GM23338 (cell line): Measurements from ENCODE around the gene ARSB. TPM values are rescaled to one million over a fixed set of nuclear protein-coding genes. Genes with fewer than 3 reads are reported as not detected.

Experiments used
- ATAC-seq: fragments of 200-7000 bp; cut with Tn5 transposase; 3 replicates; pipeline ENCODE4 v1.9.1; 2020
- DNase-seq: peaks from one replicate; pipeline ENCODE4 v3.0.0-alpha.2; 2015; ENCODE audit warnings: low spot score
- H2AFZ ChIP-seq: fragments of 200-600 bp; sonication (generic); 2 replicates; pipeline ENCODE4 v1.8.0; 2016; ENCODE audit warnings: antibody characterized with exemption, mild to moderate bottlenecking, moderate library complexity
- H3F3A ChIP-seq: fragments of 200-600 bp; sonication (generic); replicated peaks from 2 replicates; pipeline ENCODE4 v1.8.0; 2017; ENCODE audit warnings: antibody characterized with exemption, mixed run types, low read depth
- H3K27ac ChIP-seq: fragments of 200-600 bp; sonication (generic); 2 replicates; pipeline ENCODE4 v1.6.1; 2016; ENCODE audit warnings: low read depth
- H3K27me3 ChIP-seq: fragments of 200-600 bp; sonication (generic); 2 replicates; pipeline ENCODE4 v1.8.0; 2016; ENCODE audit warnings: mild to moderate bottlenecking, mixed run types, moderate library complexity; ENCODE audit not compliant: insufficient read depth
- H3K36me3 ChIP-seq: fragments of 200-600 bp; sonication (generic); 2 replicates; pipeline ENCODE4 v1.8.0; 2016; ENCODE audit warnings: mild to moderate bottlenecking; ENCODE audit not compliant: insufficient read depth
- H3K4me1 ChIP-seq: fragments of 200-600 bp; sonication (generic); 2 replicates; pipeline ENCODE4 v1.8.0; 2016; ENCODE audit warnings: mild to moderate bottlenecking, moderate library complexity; ENCODE audit not compliant: insufficient read depth
- H3K4me2 ChIP-seq: fragments of 200-600 bp; sonication (generic); 2 replicates; pipeline ENCODE4 v1.7.1; 2017; ENCODE audit warnings: mixed run types
- H3K4me3 ChIP-seq: fragments of 200-600 bp; sonication (generic); 2 replicates; pipeline ENCODE4 v1.6.1; 2016; ENCODE audit warnings: mixed run types
- H3K79me2 ChIP-seq: fragments of 200-600 bp; sonication (generic); replicated peaks from 2 replicates; pipeline ENCODE4 v1.8.0; 2017; ENCODE audit warnings: mild to moderate bottlenecking; ENCODE audit not compliant: insufficient read depth
- H3K9me2 ChIP-seq: fragments of 200-600 bp; sonication (generic); 2 replicates; pipeline ENCODE4 v1.8.0; 2017; ENCODE audit not compliant: insufficient read depth
- H4K20me1 ChIP-seq: fragments of 200-600 bp; sonication (generic); replicated peaks from 2 replicates; pipeline ENCODE4 v1.8.0; 2017; ENCODE audit warnings: mild to moderate bottlenecking; ENCODE audit not compliant: insufficient read depth
- H3K27ac Mint-ChIP-seq: 2 replicates; pipeline ENCODE4 v1.8.0; 2020; ENCODE audit warnings: inconsistent platforms, mild to moderate bottlenecking, moderate library complexity, mixed read lengths
- H3K27me3 Mint-ChIP-seq: 3 replicates; pipeline ENCODE4 v1.8.0; 2022; ENCODE audit warnings: low read depth, mild to moderate bottlenecking, moderate library complexity, mixed read lengths, inconsistent platforms; ENCODE audit not compliant: insufficient read depth, poor library complexity
- H3K36me3 Mint-ChIP-seq: 3 replicates; pipeline ENCODE4 v1.8.0; 2021; ENCODE audit warnings: low read depth, mild to moderate bottlenecking, inconsistent platforms, moderate library complexity, mixed read lengths
- H3K4me1 Mint-ChIP-seq: 3 replicates; pipeline ENCODE4 v1.8.0; 2020; ENCODE audit warnings: mild to moderate bottlenecking, inconsistent platforms, mixed read lengths
- H3K4me3 Mint-ChIP-seq: 3 replicates; pipeline ENCODE4 v1.8.0; 2021; ENCODE audit warnings: moderate library complexity, mild to moderate bottlenecking, inconsistent platforms, mixed read lengths
- H3K9me3 Mint-ChIP-seq: 3 replicates; pipeline ENCODE4 v1.8.0; 2020; ENCODE audit warnings: moderate library complexity, mild to moderate bottlenecking, inconsistent platforms, mixed read lengths
- CREB1 ChIP-seq: fragments of 250-450 bp; sonication (Bioruptor Pico); IDR thresholded peaks from 2 replicates; pipeline ENCODE4 v1.5.0; 2020; ENCODE audit warnings: low read depth, mild to moderate bottlenecking, moderate library complexity
- CTCF ChIP-seq, 2 experiments: fragments of 200-600 bp in 1 of 2; sonication (generic) in 1 of 2; conservative IDR thresholded peaks; 2 replicates each; pipeline versions ENCODE4 v1.5.1 to v1.6.1; 2016 to 2017; ENCODE audit warnings: antibody characterized with exemption in 2 of 2, low read depth in 2 of 2, mild to moderate bottlenecking in 2 of 2, moderate library complexity in 1 of 2
- ETS1 ChIP-seq: IDR thresholded peaks from 2 replicates; pipeline ENCODE4 v1.6.1; 2016; ENCODE audit warnings: antibody characterized with exemption
- EZH2 ChIP-seq: fragments of 200-600 bp; sonication (generic); IDR thresholded peaks from one replicate; pipeline ENCODE4 v1.8.0; 2017; ENCODE audit warnings: antibody characterized with exemption, mild to moderate bottlenecking, low read depth; ENCODE audit not compliant: unreplicated experiment
- EZH2phosphoT487 ChIP-seq: fragments of 200-600 bp; sonication (generic); IDR thresholded peaks from one replicate; pipeline ENCODE4 v1.8.1; 2018; ENCODE audit warnings: antibody characterized with exemption; ENCODE audit not compliant: unreplicated experiment
- JUNB ChIP-seq: IDR thresholded peaks from one replicate; pipeline ENCODE4 v1.6.1; 2016; ENCODE audit warnings: antibody characterized with exemption; ENCODE audit not compliant: unreplicated experiment
- NANOG ChIP-seq: IDR thresholded peaks from 2 replicates; pipeline ENCODE4 v1.6.1; 2016; ENCODE audit warnings: antibody characterized with exemption, borderline replicate concordance
- POLR2AphosphoS5 ChIP-seq: IDR thresholded peaks from 2 replicates; pipeline ENCODE4 v1.6.1; 2016; ENCODE audit warnings: antibody characterized with exemption, low read depth
- REST ChIP-seq: IDR thresholded peaks from one replicate; pipeline ENCODE4 v1.6.1; 2018; ENCODE audit warnings: antibody characterized with exemption; ENCODE audit not compliant: unreplicated experiment
- STAT1 ChIP-seq: IDR thresholded peaks from one replicate; pipeline ENCODE4 v1.6.1; 2016; ENCODE audit warnings: antibody characterized with exemption; ENCODE audit not compliant: unreplicated experiment
- ZNF114 ChIP-seq: fragments of 250-450 bp; sonication (Bioruptor Pico); IDR thresholded peaks from 2 replicates; pipeline ENCODE4 v1.5.0; 2020; ENCODE audit warnings: mild to moderate bottlenecking, moderate library complexity
- ZNF331 ChIP-seq: fragments of 250-450 bp; sonication (Bioruptor Pico); IDR thresholded peaks from 2 replicates; pipeline ENCODE4 v1.5.0; 2020; ENCODE audit warnings: low read depth, mild to moderate bottlenecking, moderate library complexity
- polyA plus RNA-seq: library from polyadenylated mRNA; unstranded; fragments of >200 nt; fragmentation: Nextera tagmentation; extraction: Ambion mirVana; gene quantifications from 2 replicates; pipeline ENCODE4 v1.2.1, GENCODE V29; 2016
- total RNA-seq: library from RNA; depleted of rRNA; stranded (reverse); fragments of >200 nt; shearing (Covaris generic); gene quantifications from 2 replicates; pipeline ENCODE4 v1.2.3, GENCODE V29; 2014

Gene ARSB
- total and polyA plus RNA-seq, 2 experiments from 2014 or later = 7.4 to 24.6 TPM

- TF ChIP-seq REST (no peak), EZH2 (no peak), ZNF114 (no peak), ETS1 (no peak), ZNF331 (CRISPR knock-in tag) (no peak), CREB1 (CRISPR knock-in tag) (no peak), CTCF (conservative IDR thresholded peaks at IDR 0.05; ENCODE audit: low read depth in 2 of 2) (no peak), POLR2AphosphoS5 (no peak), STAT1 (no peak), NANOG (no peak), EZH2phosphoT487 (no peak), JUNB (no peak)
These were observed 247.0 kb downstream of the ARSB start (continued) for GRCh38 chr5:78738104-78738503.

- Histone ChIP-seq H3K9me2 (no peaks in the 10 kb centered on the region; the same call in 1 of the 2 replicates), H3K4me1 (peaks cover 13% of the 10 kb centered on the region), H3K36me3 (no peaks in the 10 kb centered on the region), H4K20me1 (no peaks in the 10 kb centered on the region), H3K4me3 (no peak overlapping the region), H3K4me2 (no peak overlapping the region), H3F3A (no peaks in the 10 kb centered on the region), H3K79me2 (no peaks in the 10 kb centered on the region), H2AFZ (no peak overlapping the region), H3K27ac (no peak overlapping the region), H3K27me3 (no peaks in the 10 kb centered on the region)
- peaks cover 11% of the 10 kb centered on the region; the same call in 2 of the 3 replicates for H3K9me3 Mint-ChIP-seq
- H3K4me3 Mint-ChIP-seq = no peak overlapping the region
- ATAC-seq (no peak), DNase-seq (no peak)
- peaks cover 2% of the 10 kb centered on the region for H3K27me3 Mint-ChIP-seq
- no peaks in the 10 kb centered on the region for H3K36me3 Mint-ChIP-seq
- no peak overlapping the region for H3K27ac Mint-ChIP-seq
- peaks cover 3% of the 10 kb centered on the region for H3K4me1 Mint-ChIP-seq
- TF ChIP-seq ZNF331 (CRISPR knock-in tag) (no peak), JUNB (no peak), CTCF (conservative IDR thresholded peaks at IDR 0.05; ENCODE audit: low read depth in 2 of 2) (no peak), POLR2AphosphoS5 (no peak), EZH2phosphoT487 (no peak), STAT1 (no peak), NANOG (no peak), REST (no peak), ETS1 (no peak), CREB1 (CRISPR knock-in tag) (no peak)
These were observed 249.2 kb downstream of the ARSB start for GRCh38 chr5:78735834-78736463.
